Testis (tissue), 3 donors: ENCODE measurements around the gene SBK1. TPM values are rescaled to one million over a fixed set of nuclear protein-coding genes. Genes with fewer than 3 reads are reported as not detected.
"Not testable (repeated sequence)": the region's sequence is repeated elsewhere in the genome, so short reads cannot be mapped to it uniquely, and the experiment has no call there.

Experiments
- DNase-seq: peaks from one replicate; pipeline ENCODE4 v3.0.0-alpha.2; 2019
- H3K27ac ChIP-seq, 2 donors: fragments of 200-600 bp; sonication (generic); one replicate each; pipeline ENCODE4 v1.5.1; 2019
- H3K27me3 ChIP-seq: fragments of 200-600 bp; sonication (generic); one replicate; pipeline ENCODE4 v1.5.1; 2019
- H3K36me3 ChIP-seq: fragments of 200-600 bp; sonication (generic); one replicate; pipeline ENCODE4 v1.5.1; 2017; ENCODE audit warnings: low read depth; ENCODE audit errors: missing control alignments
- H3K4me1 ChIP-seq: fragments of 200-600 bp; sonication (generic); one replicate; pipeline ENCODE4 v1.5.1; 2019
- H3K4me3 ChIP-seq, 2 donors: fragments of 200-600 bp; sonication (generic); one replicate each; pipeline ENCODE4 v1.5.1; 2017 to 2019
- H3K9me3 ChIP-seq: fragments of 200-600 bp; sonication (generic); one replicate; pipeline ENCODE4 v1.5.1; 2017
- CTCF ChIP-seq, 3 experiments: fragments of 450-650 bp in 2 of 3; fragments of 200-600 bp in 1 of 3; sonication (generic) in 1 of 3; IDR thresholded peaks; one replicate each; pipeline ENCODE4 v1.5.1; 2016 to 2019; ENCODE audit warnings: antibody characterized with exemption in 3 of 3, mild to moderate bottlenecking in 2 of 3, moderate library complexity in 1 of 3
- POLR2A ChIP-seq: fragments of 450-650 bp; IDR thresholded peaks from one replicate; pipeline ENCODE4 v1.6.1; 2017; ENCODE audit warnings: antibody characterized with exemption, mild to moderate bottlenecking, moderate library complexity
- WGBS, 2 donors: methylation state at CpG; one replicate each; pipeline ENCODE4 v1.1.5; 2018; 5-methylcytosine and 5-hydroxymethylcytosine counted together
- intact Hi-C: fragments of 100-400 bp; cut with DNase I; formaldehyde crosslinking; loops from one replicate; pipeline ENCODE4 v1.15.1; 2023; ENCODE audit warnings: low total_unique reads
- polyA plus RNA-seq: library from polyadenylated mRNA; stranded (reverse); fragments of 350-450 nt; fragmentation: Illumina TruSeq; extraction: RNeasy Lipid Tissue Mini Kit (QIAGEN cat#74804); gene quantifications from one replicate; pipeline ENCODE4 v1.2.3, GENCODE V29; 2014; ENCODE audit warnings: low read depth, low replicate concordance; ENCODE audit not compliant: insufficient read depth
- total RNA-seq, 2 donors: library from RNA; depleted of rRNA; stranded (reverse); fragments of >200 nt; gene quantifications; one replicate each; pipeline ENCODE4 v1.2.3, GENCODE V29; 2016

SBK1 gene
- total and polyA plus RNA-seq, 3 donors from 2014 or later, result 4.1 to 8.1 (median 4.6) TPM

- Histone ChIP-seq H3K4me1 (no peaks in the 10 kb centered on the region), H3K4me3 (no peak overlapping the region), H3K27me3 (no peaks in the 10 kb centered on the region), H3K9me3 (no peaks in the 10 kb centered on the region), H3K27ac (no peak overlapping the region), H3K36me3 (no peaks in the 10 kb centered on the region)
- intact Hi-C loops, result no loop called here
- peak; percentile 66 for DNase-seq
- TF ChIP-seq CTCF (IDR thresholded peaks at IDR 0.05) (peak in 2 of 3 experiments; percentile 31 to 63), POLR2A (no peak)
- 60 to 70% methylated on average over 12 of the region's 12 CpGs for WGBS, 2 donors
Measured at GRCh38 chr16:28326881-28327610, 34.7 kb downstream of the SBK1 start.

DNA sequence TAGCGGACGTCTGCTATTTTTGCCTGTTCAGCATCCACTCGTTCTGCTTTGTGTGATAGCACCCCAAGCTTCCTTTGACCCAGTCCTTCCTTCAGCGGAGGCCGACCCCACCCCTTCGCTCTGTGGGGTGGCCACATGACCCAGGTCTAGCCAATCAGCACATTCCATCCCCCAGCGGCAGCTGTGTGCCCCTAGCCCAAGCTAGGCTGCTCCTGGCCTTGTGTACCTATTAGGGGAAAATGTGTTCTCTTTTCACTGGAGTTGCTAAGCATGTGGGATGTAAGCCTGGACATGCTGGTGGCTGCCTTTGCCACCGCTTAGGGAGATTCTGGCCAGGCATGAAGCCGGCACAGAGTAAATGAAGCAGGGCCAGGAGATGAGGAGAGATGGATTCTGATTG, 37.9 kb downstream of the SBK1 start:
- intact Hi-C loops, H3K4me1 ChIP-seq, H3K9me3 ChIP-seq, DNase-seq, H3K36me3 ChIP-seq, H3K27ac ChIP-seq, H3K27me3 ChIP-seq, H3K4me3 ChIP-seq: not testable (repeated sequence)
- 38 to 42% methylated on average over 9 of the region's 9 CpGs for WGBS, 2 donors

- H3K9me3 ChIP-seq, H3K27ac ChIP-seq, H3K36me3 ChIP-seq, DNase-seq, intact Hi-C loops, H3K27me3 ChIP-seq, H3K4me1 ChIP-seq, H3K4me3 ChIP-seq: not testable (repeated sequence)
- 71 to 81% methylated on average over 2 of the region's 2 CpGs for WGBS, 2 donors
Measured at GRCh38 chr16:28330981-28331380, 38.7 kb downstream of the SBK1 start.

- H3K4me3 ChIP-seq, H3K9me3 ChIP-seq, intact Hi-C loops, H3K4me1 ChIP-seq, DNase-seq, H3K36me3 ChIP-seq, H3K27me3 ChIP-seq, H3K27ac ChIP-seq: not testable (repeated sequence)
- WGBS, 2 donors, result 61 to 64% methylated on average over 5 to 6 of the region's 6 CpGs
Measured at GRCh38 chr16:28332632-28333031, 40.3 kb downstream of the SBK1 start.

DNA sequence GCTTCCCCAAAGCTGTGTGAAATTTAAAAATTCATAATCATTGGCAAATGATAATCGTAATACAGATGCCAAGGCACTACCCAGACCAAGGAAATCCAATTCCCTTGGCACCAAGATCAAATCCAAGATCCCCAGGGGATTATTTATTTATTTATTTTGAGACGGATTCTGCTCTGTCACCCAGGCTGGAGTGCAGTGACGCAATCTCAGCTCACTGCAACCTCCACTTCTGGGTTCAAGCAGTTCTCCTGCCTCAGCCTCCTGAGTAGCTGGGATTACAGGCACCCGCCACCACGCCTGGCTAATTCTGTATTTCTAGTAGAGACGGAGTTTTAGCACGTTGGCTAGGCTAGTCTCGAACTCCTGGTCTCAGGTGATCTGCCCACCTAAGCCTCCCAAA, 43.4 kb downstream of the SBK1 start:
- H3K4me1 ChIP-seq, DNase-seq, H3K27ac ChIP-seq, H3K27me3 ChIP-seq, H3K9me3 ChIP-seq, H3K4me3 ChIP-seq, H3K36me3 ChIP-seq, intact Hi-C loops: not testable (repeated sequence)
- 89 to 97% methylated on average over 8 of the region's 8 CpGs for WGBS, 2 donors

- H3K27me3 ChIP-seq, intact Hi-C loops, H3K36me3 ChIP-seq, H3K4me1 ChIP-seq, H3K4me3 ChIP-seq, H3K9me3 ChIP-seq, DNase-seq, H3K27ac ChIP-seq: not testable (repeated sequence)
- 76 to 85% methylated on average over 3 to 5 of the region's 5 CpGs for WGBS, 2 donors
Measured at GRCh38 chr16:28336940-28337710, 44.8 kb downstream of the SBK1 start.

GRCh38 chr16:28338230-28338629, 45.9 kb downstream of the SBK1 start:
- H3K36me3 ChIP-seq, H3K27me3 ChIP-seq, H3K4me3 ChIP-seq, H3K4me1 ChIP-seq, intact Hi-C loops, H3K27ac ChIP-seq, H3K9me3 ChIP-seq, DNase-seq: not testable (repeated sequence)
- 79 to 88% methylated on average over 4 to 6 of the region's 6 CpGs for WGBS, 2 donors

- H3K9me3 ChIP-seq, H3K4me3 ChIP-seq, H3K36me3 ChIP-seq, H3K27ac ChIP-seq, intact Hi-C loops, H3K4me1 ChIP-seq, DNase-seq, H3K27me3 ChIP-seq: not testable (repeated sequence)
- 100% methylated on average over 1 to 2 of the region's 5 CpGs for WGBS, 2 donors
Measured at GRCh38 chr16:28362600-28362999, 70.3 kb downstream of the SBK1 start.

DNA sequence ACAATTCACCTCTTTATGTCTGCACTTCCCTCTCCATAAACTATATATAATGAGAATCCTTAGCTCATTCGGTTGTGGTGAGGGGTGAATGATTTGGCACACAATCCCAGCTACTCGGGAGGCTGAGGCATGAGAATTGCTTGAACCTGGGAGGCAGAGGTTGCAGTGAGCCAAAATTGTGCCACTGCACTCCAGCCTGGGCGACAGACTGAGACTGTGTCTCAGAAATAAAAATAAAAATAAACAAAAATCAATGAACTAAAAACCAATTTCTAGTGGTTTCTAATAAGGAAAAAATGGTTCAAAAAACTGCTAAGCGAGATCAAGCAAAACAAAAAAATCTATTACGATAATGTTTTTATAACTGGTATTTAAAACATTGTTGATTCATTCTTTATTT, 71.1 kb downstream of the SBK1 start, which contains the start of gene NPIPB6:
Gene NPIPB6, minus strand, starts transcription at position 101 of the 400 bp plus-strand sequence. CDS start 686 bp downstream, outside the sequence.
- H3K4me3 ChIP-seq, intact Hi-C loops, H3K9me3 ChIP-seq, DNase-seq, H3K27ac ChIP-seq, H3K4me1 ChIP-seq, H3K36me3 ChIP-seq, H3K27me3 ChIP-seq: not testable (repeated sequence)
- no CpG with 5 or more reads among the region's 5 CpGs for WGBS, 2 donors

DNA sequence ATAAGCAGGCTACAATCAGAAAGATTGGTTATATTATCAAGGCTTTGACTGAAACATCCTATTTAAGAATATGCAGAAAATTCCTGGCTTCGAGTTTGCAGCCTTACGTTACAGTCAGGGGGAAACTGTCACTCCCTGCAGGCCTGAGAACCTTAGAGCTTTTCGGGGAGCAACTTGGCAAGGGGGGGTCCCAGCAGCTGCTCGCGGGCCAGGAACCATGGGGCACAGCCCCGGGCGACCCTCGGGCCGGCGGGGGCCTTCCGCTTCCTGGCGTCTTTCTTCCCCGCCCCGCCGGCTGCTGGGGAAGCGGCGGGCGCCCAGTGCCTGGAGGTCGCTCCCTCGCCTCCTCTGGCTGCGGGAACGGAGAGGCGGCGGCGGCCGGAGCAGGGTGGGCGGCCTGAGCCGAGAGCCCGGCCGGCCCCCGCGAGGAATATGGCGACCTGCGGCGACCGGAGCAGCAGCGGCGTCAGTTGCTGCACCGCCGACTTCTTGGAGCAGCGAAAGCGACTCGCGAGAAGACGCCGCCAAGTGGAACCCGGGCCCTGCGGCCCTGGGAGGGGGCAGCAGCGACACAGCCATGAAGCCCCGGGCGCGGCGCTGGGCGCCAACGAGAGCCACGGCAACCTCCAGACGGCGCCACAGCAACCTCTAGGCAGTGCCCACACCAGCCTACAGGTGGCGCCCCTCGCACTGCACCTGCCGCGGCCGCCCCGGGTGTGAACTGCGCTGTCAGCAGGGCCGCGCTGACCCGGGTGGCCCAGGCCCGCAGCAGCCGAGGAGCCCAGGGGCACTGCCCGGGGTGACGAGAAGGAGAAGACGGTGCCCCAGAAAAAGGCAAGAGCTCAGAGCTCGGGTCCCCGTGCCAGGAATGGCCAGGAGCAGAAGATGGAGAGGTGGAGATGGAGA, 72.2 kb downstream of the SBK1 start:
- H3K4me3 ChIP-seq, H3K4me1 ChIP-seq, H3K36me3 ChIP-seq, H3K27ac ChIP-seq, H3K27me3 ChIP-seq, intact Hi-C loops, DNase-seq, H3K9me3 ChIP-seq: not testable (repeated sequence)
- 1 to 22% methylated on average over 4 to 14 of the region's 75 CpGs for WGBS, 2 donors
